Adrenal gland (tissue), 12 donors: Measurements from ENCODE around the gene SYNGAP1. TPM values are rescaled to one million over a fixed set of nuclear protein-coding genes. Genes with fewer than 3 reads are reported as not detected.

Source experiments
- DNase-seq, 7 donors: peaks; one replicate each; pipeline ENCODE4 v3.0.0-alpha.2; 2019 to 2020
- H3K27ac ChIP-seq, 5 donors: fragments of 200-600 bp; sonication (generic) in 4 of 5; 1 replicate in 3 of 5; 2 replicates in 2 of 5; pipeline versions ENCODE4 v1.5.1 to v1.8.0; 2016 to 2020; ENCODE audit warnings: mild to moderate bottlenecking in 1 of 5
- H3K27me3 ChIP-seq: fragments of 200-600 bp; 2 replicates; pipeline ENCODE4 v1.8.0; 2021
- H3K36me3 ChIP-seq, 2 donors: fragments of 200-600 bp; replicated peaks in 1 of 2; 1 replicate in 1 of 2; 2 replicates in 1 of 2; pipeline versions ENCODE4 v1.5.1 to v1.8.0; 2018 to 2022
- H3K4me1 ChIP-seq, 2 donors: fragments of 200-600 bp; replicated peaks in 1 of 2; 1 replicate in 1 of 2; 2 replicates in 1 of 2; pipeline versions ENCODE4 v1.5.1 to v1.8.0; 2018 to 2021
- H3K4me3 ChIP-seq, 4 donors: fragments of 200-600 bp; sonication (generic) in 3 of 4; one replicate each; pipeline ENCODE4 v1.5.1; 2016 to 2018
- H3K9me3 ChIP-seq, 3 donors: fragments of 200-600 bp; sonication (generic) in 1 of 3; replicated peaks in 1 of 3; 1 replicate in 2 of 3; 2 replicates in 1 of 3; pipeline versions ENCODE4 v1.5.1 to v1.8.0; 2016 to 2021
- CTCF ChIP-seq, 6 experiments: fragments of 450-650 bp in 4 of 6; fragments of 200-600 bp in 2 of 6; sonication (generic) in 1 of 6; IDR thresholded peaks; 1 replicate in 5 of 6; 2 replicates in 1 of 6; pipeline versions ENCODE4 v1.5.1 to v1.8.0; 2016 to 2021; ENCODE audit warnings: antibody characterized with exemption in 6 of 6, mild to moderate bottlenecking in 2 of 6, moderate library complexity in 1 of 6
- POLR2A ChIP-seq, 2 donors: fragments of 450-650 bp; IDR thresholded peaks; one replicate each; pipeline ENCODE4 v1.6.1; 2017; ENCODE audit warnings: antibody characterized with exemption in 2 of 2, mild to moderate bottlenecking in 2 of 2, moderate library complexity in 1 of 2
- whole genome bisulfite sequencing, 4 donors: extraction: QIAGEN DNeasy Blood & Tissue Kit in 2 of 4; methylation state at CpG; one replicate each; pipeline versions ENCODE4 v1.1.5 to v1.1.7; 2013 to 2017; 5-methylcytosine and 5-hydroxymethylcytosine counted together
- intact Hi-C, 2 donors: fragments of 100-400 bp; cut with DNase I; formaldehyde crosslinking; loops; one replicate each; pipeline versions ENCODE4 v1.14.1 to v1.15.0; 2022 to 2023
- polyA plus RNA-seq, 3 donors: library from polyadenylated mRNA; stranded (reverse); fragments of 200-250 nt in 2 of 3; fragments of 350-450 nt in 1 of 3; fragmentation: Illumina TruSeq in 1 of 3; extraction: RNeasy Lipid Tissue Mini Kit (QIAGEN cat#74804) in 1 of 3; gene quantifications; one replicate each; pipeline ENCODE4 v1.2.3, GENCODE V29; 2013 to 2014
- total RNA-seq, 9 donors: library from RNA; depleted of rRNA in 4 of 9; stranded (reverse); fragments of >200 nt in 4 of 9; fragments of 120-200 nt in 1 of 9; fragmentation: NEBNext Ultra II Directional in 1 of 9; extraction: Animal tissue kit (Norgen Biotek cat#: 25700) in 1 of 9; gene quantifications; one replicate each; pipeline versions ENCODE4 v1.1.0 to v1.2.4, GENCODE V29; 2013 to 2023
- donor health status: healthy with polysubstance abuse.
- donor health status: Bipolar disorder and iron deficiency.
- donor health status: DM: yes; HTN: yes; CAD: no.
- donor health status: DM: no; HTN: no; CAD: no.
- donor health status: DM: no; HTN: no; CAD: no.
- donor health status: DM: yes; HTN: yes; CAD: no.

The SYNGAP1 gene
- total and polyA plus RNA-seq, 12 donors, result 2.6 to 73.5 (median 8.7) TPM

- WGBS, 4 donors, result 69 to 80% (median 77%) methylated on average over 9 to 10 of the region's 10 CpGs
- Histone ChIP-seq H3K36me3 (no peaks in the 10 kb centered on the region), H3K4me3 (no peak overlapping the region), H3K27ac (no peak overlapping the region), H3K4me1 (no peaks in the 10 kb centered on the region), H3K9me3 (no peaks in the 10 kb centered on the region), H3K27me3 (no peaks in the 10 kb centered on the region)
- TF ChIP-seq CTCF (IDR thresholded peaks at IDR 0.05), result no peak
- no peak for TF ChIP-seq POLR2A (IDR thresholded peaks at IDR 0.05)
- DNase-seq, result no peak
- intact Hi-C loops, result no loop called here
These were observed 36.3 kb upstream of the SYNGAP1 start for GRCh38 chr6:33383427-33384185.

GRCh38 chr6:33384581-33385020 is 35.3 kb upstream of the SYNGAP1 start:
- Histone ChIP-seq H3K27me3 (no peaks in the 10 kb centered on the region), H3K4me3 (no peak overlapping the region), H3K36me3 (no peaks in the 10 kb centered on the region), H3K9me3 (no peaks in the 10 kb centered on the region), H3K27ac (no peak overlapping the region), H3K4me1 (no peaks in the 10 kb centered on the region)
- intact Hi-C loops, result no loop called here
- TF ChIP-seq CTCF (IDR thresholded peaks at IDR 0.05) (peak in 5 of 6 experiments; percentile 9 to 47 (median 34)), POLR2A (IDR thresholded peaks at IDR 0.05) (no peak)
- DNase-seq, result no peak
- 13 to 29% (median 25%) methylated on average over 4 of the region's 4 CpGs for WGBS, 4 donors

- no peaks in the 10 kb centered on the region for H3K36me3 ChIP-seq
- DNase-seq, result no peak
- no peak for TF ChIP-seq POLR2A (IDR thresholded peaks at IDR 0.05)
- TF ChIP-seq CTCF (IDR thresholded peaks at IDR 0.05), result no peak
- WGBS, 4 donors, result 74 to 81% (median 79%) methylated on average over 2 of the region's 2 CpGs
- H3K4me1 ChIP-seq, result peaks cover 7 to 8% of the 10 kb centered on the region in 2 donors
- no peak overlapping the region for H3K27ac ChIP-seq
- no peaks in the 10 kb centered on the region for H3K9me3 ChIP-seq
- no peak overlapping the region for H3K4me3 ChIP-seq
- intact Hi-C loops, result no loop called here
- H3K27me3 ChIP-seq, result no peaks in the 10 kb centered on the region
These were observed 29.7 kb upstream of the SYNGAP1 start for GRCh38 chr6:33390173-33390572.

GRCh38 chr6:33390767-33391277 is 29.0 kb upstream of the SYNGAP1 start:
- no peaks in the 10 kb centered on the region for H3K27me3 ChIP-seq
- H3K4me3 ChIP-seq, result no peak overlapping the region
- no peak for DNase-seq
- intact Hi-C loops, result no loop called here
- WGBS, 4 donors, result 71 to 81% (median 72%) methylated on average over 9 of the region's 9 CpGs
- peak overlapping the region in 4 of 5 donors; percentile 75 to 94 (median 84) for H3K27ac ChIP-seq
- no peaks in the 10 kb centered on the region for H3K9me3 ChIP-seq
- peaks cover 7 to 8% of the 10 kb centered on the region in 2 donors for H3K4me1 ChIP-seq
- TF ChIP-seq CTCF (IDR thresholded peaks at IDR 0.05) (no peak), POLR2A (IDR thresholded peaks at IDR 0.05) (no peak)
- no peaks in the 10 kb centered on the region for H3K36me3 ChIP-seq
